Keratinocyte (primary cell): ENCODE data around the gene SEMA4A. TPM values are rescaled to one million over a fixed set of nuclear protein-coding genes. Genes with fewer than 3 reads are reported as not detected.

Experiments used
- DNase-seq: peaks from one replicate; pipeline ENCODE4 v3.0.0-alpha.2; 2011; ENCODE audit warnings: low read depth, missing footprints, low spot score
- FAIRE-seq: peaks from 2 replicates; lab custom pipeline; 2011; peaks lifted over from hg19 to GRCh38; lab: Jason Lieb, UNC
- H2AFZ ChIP-seq: 2 replicates; pipeline ENCODE4 v1.6.0; 2012; ENCODE audit warnings: low read length, control low read depth, inconsistent platforms; ENCODE audit not compliant: control insufficient read depth
- H3K27ac ChIP-seq: 2 replicates; pipeline ENCODE4 v1.5.1; 2011; ENCODE audit warnings: low read length; ENCODE audit not compliant: control insufficient read depth, insufficient read depth
- H3K27me3 ChIP-seq: 3 replicates; pipeline ENCODE4 v1.6.0; 2011; ENCODE audit warnings: low read length; ENCODE audit not compliant: control insufficient read depth, insufficient read depth; ENCODE audit errors: extremely low read depth
- H3K36me3 ChIP-seq, 2 experiments: 2 replicates in 1 of 2; 3 replicates in 1 of 2; pipeline ENCODE4 v1.5.1; 2011; ENCODE audit warnings: low read length in 2 of 2, mild to moderate bottlenecking in 1 of 2; ENCODE audit not compliant: control insufficient read depth in 2 of 2, insufficient read depth in 2 of 2; ENCODE audit errors: extremely low read depth in 1 of 2
- H3K4me1 ChIP-seq: 3 replicates; pipeline ENCODE4 v1.5.1; 2011; ENCODE audit warnings: low read length; ENCODE audit not compliant: control insufficient read depth, insufficient read depth; ENCODE audit errors: extremely low read depth
- H3K4me2 ChIP-seq: 3 replicates; pipeline ENCODE4 v1.6.0; 2011; ENCODE audit warnings: low read depth, low read length; ENCODE audit not compliant: control insufficient read depth, insufficient read depth; ENCODE audit errors: extremely low read depth
- H3K4me3 ChIP-seq, 3 experiments: fragments of 200-600 bp in 1 of 3; sonication (generic) in 1 of 3; 2 replicates in 2 of 3; 3 replicates in 1 of 3; pipeline ENCODE4 v1.5.1; 2011 to 2016; ENCODE audit warnings: low read length in 3 of 3, mild to moderate bottlenecking in 3 of 3, control low read depth in 2 of 3, inconsistent platforms in 1 of 3, low read depth in 1 of 3, mixed read lengths in 1 of 3, mixed run types in 1 of 3, moderate library complexity in 1 of 3; ENCODE audit not compliant: control insufficient read depth in 2 of 3, insufficient read depth in 2 of 3; ENCODE audit errors: extremely low read depth in 1 of 3
- H3K79me2 ChIP-seq: 2 replicates; pipeline ENCODE4 v1.6.0; 2012; ENCODE audit warnings: low read length; ENCODE audit not compliant: control insufficient read depth, insufficient read depth
- H3K9ac ChIP-seq: 3 replicates; pipeline ENCODE4 v1.6.0; 2011; ENCODE audit warnings: low read length; ENCODE audit not compliant: control insufficient read depth, insufficient read depth; ENCODE audit errors: extremely low read depth
- H3K9me1 ChIP-seq: 3 replicates; pipeline ENCODE4 v1.6.0; 2011; ENCODE audit warnings: low read length; ENCODE audit not compliant: control insufficient read depth, insufficient read depth; ENCODE audit errors: extremely low read depth
- H3K9me3 ChIP-seq: 2 replicates; pipeline ENCODE4 v1.5.1; 2012; ENCODE audit warnings: low read depth, low read length; ENCODE audit not compliant: control insufficient read depth
- H4K20me1 ChIP-seq: 3 replicates; pipeline ENCODE4 v1.6.0; 2011; ENCODE audit warnings: low read length; ENCODE audit not compliant: control insufficient read depth, insufficient read depth; ENCODE audit errors: extremely low read depth
- EZH2 ChIP-seq: IDR thresholded peaks from one replicate; pipeline ENCODE4 v1.6.1; 2012; ENCODE audit warnings: inconsistent platforms, mild to moderate bottlenecking, low read length, moderate library complexity
- dilution Hi-C: fragments of 300-500 bp; cut with MboI; formaldehyde crosslinking; loops from one replicate; pipeline ENCODE4 v1.7.0; 2020; ENCODE audit warnings: low sequenced_read_pairs; ENCODE audit not compliant: extremely low pct_ligation_motif_present
- polyA plus RNA-seq, 5 experiments: library from polyadenylated mRNA; depleted of rRNA in 3 of 5; stranded (reverse) in 3 of 5; stranded (forward) in 1 of 5; unstranded in 1 of 5; fragments of >200 nt; gene quantifications; 1 replicate in 1 of 5; 2 replicates in 3 of 5; 3 replicates in 1 of 5; pipeline versions ENCODE4 v1.2.1 to v1.2.3, GENCODE V29; 2011 to 2012; ENCODE audit warnings: missing spikeins in 2 of 5, low read depth in 1 of 5, low replicate concordance in 1 of 5
- small RNA-seq, 3 experiments: library from RNA; depleted of rRNA; stranded (forward); fragments of <200 nt; gene quantifications; one replicate each; pipeline ENCODE3, GENCODE V24; 2012; ENCODE audit warnings: low read depth in 3 of 3, low replicate concordance in 1 of 3; ENCODE audit not compliant: insufficient read length in 3 of 3
- TF ChIP-seq, protein P1 (sequence below), 3 experiments: IDR thresholded peaks in 1 of 3; conservative IDR thresholded peaks in 1 of 3; optimal IDR thresholded peaks in 1 of 3; 2 replicates in 2 of 3; 3 replicates in 1 of 3; pipeline versions ENCODE3 to v1.5.1; 2011; ENCODE audit warnings: low read length in 3 of 3, mild to moderate bottlenecking in 3 of 3, moderate library complexity in 2 of 3, control low read depth in 1 of 3, inconsistent platforms in 1 of 3; ENCODE audit not compliant: insufficient read depth in 2 of 3; ENCODE audit errors: extremely low read depth in 1 of 3

The SEMA4A gene
- polyA plus RNA-seq, 1 donor (not counting 4 experiments of a cell fraction or from before 2014, with no cell fraction given), result 7.9 TPM

DNA sequence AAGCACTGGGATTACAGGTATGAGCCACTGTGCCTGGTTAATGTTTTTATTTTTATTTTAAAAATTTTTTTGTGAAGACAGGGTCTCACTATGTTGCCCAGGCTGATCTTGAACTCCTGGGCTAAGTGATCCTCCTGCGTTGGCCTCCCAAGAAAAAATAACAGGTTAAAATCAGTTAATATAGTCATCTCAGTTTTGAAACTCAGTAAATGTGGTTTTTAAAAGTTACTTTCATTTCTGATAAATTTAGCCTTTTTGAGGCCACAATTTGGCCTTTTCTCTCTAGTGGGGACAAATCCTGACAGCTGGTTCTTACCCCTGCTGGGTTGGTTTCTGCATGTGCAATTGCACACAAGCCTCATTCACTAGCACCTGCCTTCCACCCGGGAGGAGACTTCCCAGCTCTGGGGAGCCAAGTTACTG lies 72.7 kb downstream of the SEMA4A start:
- Histone ChIP-seq H2AFZ (no peak overlapping the region), H3K9me3 (no peaks in the 10 kb centered on the region), H3K27me3 (no peaks in the 10 kb centered on the region), H3K4me3 (no peak overlapping the region), H3K9me1 (no peaks in the 10 kb centered on the region), H3K4me2 (no peak overlapping the region), H3K36me3 (peaks cover 9 to 13% of the 10 kb centered on the region in 2 experiments), H3K27ac (no peak overlapping the region), H3K4me1 (peaks cover 10% of the 10 kb centered on the region), H3K79me2 (no peaks in the 10 kb centered on the region), H3K9ac (no peak overlapping the region), H4K20me1 (no peaks in the 10 kb centered on the region)
- TF ChIP-seq, protein P1, sequence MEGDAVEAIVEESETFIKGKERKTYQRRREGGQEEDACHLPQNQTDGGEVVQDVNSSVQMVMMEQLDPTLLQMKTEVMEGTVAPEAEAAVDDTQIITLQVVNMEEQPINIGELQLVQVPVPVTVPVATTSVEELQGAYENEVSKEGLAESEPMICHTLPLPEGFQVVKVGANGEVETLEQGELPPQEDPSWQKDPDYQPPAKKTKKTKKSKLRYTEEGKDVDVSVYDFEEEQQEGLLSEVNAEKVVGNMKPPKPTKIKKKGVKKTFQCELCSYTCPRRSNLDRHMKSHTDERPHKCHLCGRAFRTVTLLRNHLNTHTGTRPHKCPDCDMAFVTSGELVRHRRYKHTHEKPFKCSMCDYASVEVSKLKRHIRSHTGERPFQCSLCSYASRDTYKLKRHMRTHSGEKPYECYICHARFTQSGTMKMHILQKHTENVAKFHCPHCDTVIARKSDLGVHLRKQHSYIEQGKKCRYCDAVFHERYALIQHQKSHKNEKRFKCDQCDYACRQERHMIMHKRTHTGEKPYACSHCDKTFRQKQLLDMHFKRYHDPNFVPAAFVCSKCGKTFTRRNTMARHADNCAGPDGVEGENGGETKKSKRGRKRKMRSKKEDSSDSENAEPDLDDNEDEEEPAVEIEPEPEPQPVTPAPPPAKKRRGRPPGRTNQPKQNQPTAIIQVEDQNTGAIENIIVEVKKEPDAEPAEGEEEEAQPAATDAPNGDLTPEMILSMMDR (optimal IDR thresholded peaks at IDR 0.05 in 1 of 3, IDR thresholded peaks at IDR 0.05 in 1 of 3, conservative IDR thresholded peaks at IDR 0.05 in 1 of 3; ENCODE audit: extremely low read depth in 1 of 3, insufficient read depth in 2 of 3, low read length in 3 of 3), result no peak
- TF ChIP-seq EZH2, result no peak
- dilution Hi-C loops, result no loop called here
- no peak for FAIRE-seq
- no peak for DNase-seq

DNA sequence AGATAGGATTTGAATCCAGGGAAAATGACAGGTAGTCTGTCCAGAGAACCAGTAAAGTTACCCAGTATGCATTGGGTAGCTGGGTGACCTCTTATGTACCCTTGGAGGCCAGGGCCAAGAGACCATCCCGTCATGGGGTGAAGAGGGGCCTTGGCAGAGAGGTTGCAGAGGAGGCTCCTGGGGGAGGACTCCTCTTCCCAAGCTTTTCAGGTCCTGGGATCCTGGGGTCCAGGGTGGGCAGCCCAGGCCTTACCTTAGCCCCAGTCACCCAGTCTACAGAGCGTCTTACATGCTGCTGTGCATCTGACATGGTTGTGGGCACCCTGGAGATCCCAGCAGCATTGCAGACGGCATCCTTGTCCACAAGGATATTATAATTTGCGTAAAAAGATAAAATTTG lies 73.4 kb downstream of the SEMA4A start:
- dilution Hi-C loops, result no loop called here
- no peak for FAIRE-seq
- H2AFZ ChIP-seq, result no peak overlapping the region
- no peak overlapping the region for H3K4me2 ChIP-seq
- no peaks in the 10 kb centered on the region for H4K20me1 ChIP-seq
- no peak overlapping the region for H3K9ac ChIP-seq
- H3K9me1 ChIP-seq, result no peaks in the 10 kb centered on the region
- H3K36me3 ChIP-seq, result peaks cover 8 to 9% of the 10 kb centered on the region in 2 experiments
- H3K4me3 ChIP-seq, result no peak overlapping the region
- no peak for DNase-seq
- no peaks in the 10 kb centered on the region for H3K9me3 ChIP-seq
- H3K79me2 ChIP-seq, result no peaks in the 10 kb centered on the region
- TF ChIP-seq, protein P1 (optimal IDR thresholded peaks at IDR 0.05 in 1 of 3, IDR thresholded peaks at IDR 0.05 in 1 of 3, conservative IDR thresholded peaks at IDR 0.05 in 1 of 3; ENCODE audit: extremely low read depth in 1 of 3, insufficient read depth in 2 of 3, low read length in 3 of 3), result no peak
- TF ChIP-seq EZH2, result no peak
- no peak overlapping the region for H3K27ac ChIP-seq
- H3K27me3 ChIP-seq, result no peaks in the 10 kb centered on the region
- peaks cover 10% of the 10 kb centered on the region for H3K4me1 ChIP-seq

Small RNAs within 50 kb of the gene (small RNA-seq; reads per million reads assigned to genes)
- 0 reads per million in 3 experiments for gene RF00568

Other genes starting within 250 kb of the SEMA4A start
- gene RIT1, start 242.2 kb upstream of the SEMA4A start, polyA plus RNA-seq, result 27.1 to 33.5 TPM (median 28.7 TPM) in 3 replicates
- 31.6 to 61.0 TPM (median 51.3 TPM) in 3 replicates for gene KHDC4, start 219.2 kb upstream of the SEMA4A start, polyA plus RNA-seq
- gene RXFP4, start 211.9 kb upstream of the SEMA4A start, polyA plus RNA-seq, result not detected in 3 replicates
- gene ARHGEF2, start 175.0 kb upstream of the SEMA4A start, polyA plus RNA-seq, result 27.8 to 39.2 TPM (median 38.7 TPM) in 3 replicates
- 295 to 363 TPM (median 302 TPM) in 3 replicates for gene SSR2, start 132.6 kb upstream of the SEMA4A start, polyA plus RNA-seq
- gene UBQLN4, start 99.8 kb upstream of the SEMA4A start, polyA plus RNA-seq, result 34.8 to 42.7 TPM (median 35.8 TPM) in 3 replicates
- gene LAMTOR2, start 98.8 kb upstream of the SEMA4A start, polyA plus RNA-seq, result 67.5 to 98.0 TPM (median 96.0 TPM) in 3 replicates
- 93.4 to 159 TPM (median 106 TPM) in 3 replicates for gene RAB25, start 92.4 kb upstream of the SEMA4A start, polyA plus RNA-seq
- gene MEX3A, start 71.1 kb upstream of the SEMA4A start, polyA plus RNA-seq, result 1.1 to 2.0 TPM (median 1.5 TPM) in 3 replicates
- 368 to 551 TPM (median 444 TPM) in 3 replicates for gene LMNA, start 38.9 kb upstream of the SEMA4A start, polyA plus RNA-seq
- 24.4 to 36.8 TPM (median 25.3 TPM) in 3 replicates for gene SLC25A44, start 40.5 kb downstream of the SEMA4A start, polyA plus RNA-seq
- 31.9 to 50.8 TPM (median 41.0 TPM) in 3 replicates for gene PMF1, start 59.4 kb downstream of the SEMA4A start, polyA plus RNA-seq
- 0.12 to 0.45 TPM (median 0.23 TPM) in 3 replicates for gene BGLAP, start 88.6 kb downstream of the SEMA4A start, polyA plus RNA-seq
- 0.78 to 2.2 TPM (median 1.00 TPM) in 3 replicates for gene PAQR6, start 94.5 kb downstream of the SEMA4A start, polyA plus RNA-seq
- gene SMG5, start 129.2 kb downstream of the SEMA4A start, polyA plus RNA-seq, result 22.4 to 28.2 TPM (median 27.8 TPM) in 3 replicates
- gene TMEM79, start 130.7 kb downstream of the SEMA4A start, polyA plus RNA-seq, result 9.6 to 31.8 TPM (median 14.2 TPM) in 3 replicates
- 12.5 to 28.0 TPM (median 13.7 TPM) in 3 replicates for gene GLMP, start 142.1 kb downstream of the SEMA4A start, polyA plus RNA-seq
- 0.22 TPM in 1 of 3 replicates, not detected in the others for gene VHLL, start 145.7 kb downstream of the SEMA4A start, polyA plus RNA-seq
- 477 to 530 TPM (median 499 TPM) in 3 replicates for gene CCT3, start 184.7 kb downstream of the SEMA4A start, polyA plus RNA-seq
- gene TSACC, start 184.9 kb downstream of the SEMA4A start, polyA plus RNA-seq, result 2.2 to 5.4 TPM (median 2.5 TPM) in 3 replicates
- gene RHBG, start 215.6 kb downstream of the SEMA4A start, polyA plus RNA-seq, result not detected in 3 replicates